ENCODE measurements around the gene TMCC1.
"Not testable (repeated sequence)": the region's sequence is repeated elsewhere in the genome, so short reads cannot be mapped to it uniquely, and the experiment has no call there.

DNA sequence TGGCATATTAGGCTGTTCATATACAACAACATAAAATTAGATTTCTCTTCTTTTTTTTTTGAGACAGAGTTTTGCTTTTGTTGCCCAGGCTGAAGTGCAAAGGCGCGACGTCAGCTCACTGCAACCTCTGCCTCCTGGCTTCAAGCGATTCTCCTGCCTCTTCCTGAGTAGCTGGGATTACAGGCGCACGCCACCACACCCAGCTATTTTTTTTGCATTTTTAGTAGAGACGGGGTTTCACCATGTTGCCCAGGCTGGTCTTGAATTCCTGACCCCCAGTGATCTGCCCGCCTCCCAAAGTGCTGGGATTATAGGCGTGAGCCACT, 218.8 kb downstream of the TMCC1 start:
- TF ChIP-seq, protein P1, sequence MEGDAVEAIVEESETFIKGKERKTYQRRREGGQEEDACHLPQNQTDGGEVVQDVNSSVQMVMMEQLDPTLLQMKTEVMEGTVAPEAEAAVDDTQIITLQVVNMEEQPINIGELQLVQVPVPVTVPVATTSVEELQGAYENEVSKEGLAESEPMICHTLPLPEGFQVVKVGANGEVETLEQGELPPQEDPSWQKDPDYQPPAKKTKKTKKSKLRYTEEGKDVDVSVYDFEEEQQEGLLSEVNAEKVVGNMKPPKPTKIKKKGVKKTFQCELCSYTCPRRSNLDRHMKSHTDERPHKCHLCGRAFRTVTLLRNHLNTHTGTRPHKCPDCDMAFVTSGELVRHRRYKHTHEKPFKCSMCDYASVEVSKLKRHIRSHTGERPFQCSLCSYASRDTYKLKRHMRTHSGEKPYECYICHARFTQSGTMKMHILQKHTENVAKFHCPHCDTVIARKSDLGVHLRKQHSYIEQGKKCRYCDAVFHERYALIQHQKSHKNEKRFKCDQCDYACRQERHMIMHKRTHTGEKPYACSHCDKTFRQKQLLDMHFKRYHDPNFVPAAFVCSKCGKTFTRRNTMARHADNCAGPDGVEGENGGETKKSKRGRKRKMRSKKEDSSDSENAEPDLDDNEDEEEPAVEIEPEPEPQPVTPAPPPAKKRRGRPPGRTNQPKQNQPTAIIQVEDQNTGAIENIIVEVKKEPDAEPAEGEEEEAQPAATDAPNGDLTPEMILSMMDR (IDR thresholded peaks at IDR 0.05; ENCODE audit: insufficient read depth, low read length), result not testable (repeated sequence)
- TF ChIP-seq, protein P2, sequence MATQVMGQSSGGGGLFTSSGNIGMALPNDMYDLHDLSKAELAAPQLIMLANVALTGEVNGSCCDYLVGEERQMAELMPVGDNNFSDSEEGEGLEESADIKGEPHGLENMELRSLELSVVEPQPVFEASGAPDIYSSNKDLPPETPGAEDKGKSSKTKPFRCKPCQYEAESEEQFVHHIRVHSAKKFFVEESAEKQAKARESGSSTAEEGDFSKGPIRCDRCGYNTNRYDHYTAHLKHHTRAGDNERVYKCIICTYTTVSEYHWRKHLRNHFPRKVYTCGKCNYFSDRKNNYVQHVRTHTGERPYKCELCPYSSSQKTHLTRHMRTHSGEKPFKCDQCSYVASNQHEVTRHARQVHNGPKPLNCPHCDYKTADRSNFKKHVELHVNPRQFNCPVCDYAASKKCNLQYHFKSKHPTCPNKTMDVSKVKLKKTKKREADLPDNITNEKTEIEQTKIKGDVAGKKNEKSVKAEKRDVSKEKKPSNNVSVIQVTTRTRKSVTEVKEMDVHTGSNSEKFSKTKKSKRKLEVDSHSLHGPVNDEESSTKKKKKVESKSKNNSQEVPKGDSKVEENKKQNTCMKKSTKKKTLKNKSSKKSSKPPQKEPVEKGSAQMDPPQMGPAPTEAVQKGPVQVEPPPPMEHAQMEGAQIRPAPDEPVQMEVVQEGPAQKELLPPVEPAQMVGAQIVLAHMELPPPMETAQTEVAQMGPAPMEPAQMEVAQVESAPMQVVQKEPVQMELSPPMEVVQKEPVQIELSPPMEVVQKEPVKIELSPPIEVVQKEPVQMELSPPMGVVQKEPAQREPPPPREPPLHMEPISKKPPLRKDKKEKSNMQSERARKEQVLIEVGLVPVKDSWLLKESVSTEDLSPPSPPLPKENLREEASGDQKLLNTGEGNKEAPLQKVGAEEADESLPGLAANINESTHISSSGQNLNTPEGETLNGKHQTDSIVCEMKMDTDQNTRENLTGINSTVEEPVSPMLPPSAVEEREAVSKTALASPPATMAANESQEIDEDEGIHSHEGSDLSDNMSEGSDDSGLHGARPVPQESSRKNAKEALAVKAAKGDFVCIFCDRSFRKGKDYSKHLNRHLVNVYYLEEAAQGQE (IDR thresholded peaks at IDR 0.05; ENCODE audit: insufficient replicate concordance, low read depth), result not testable (repeated sequence)
